ENCODE data around the gene KRT26.
A peak's percentile ranks its signal among the peaks of the same experiment; 100 is the strongest.

The KRT26 gene, protein sequence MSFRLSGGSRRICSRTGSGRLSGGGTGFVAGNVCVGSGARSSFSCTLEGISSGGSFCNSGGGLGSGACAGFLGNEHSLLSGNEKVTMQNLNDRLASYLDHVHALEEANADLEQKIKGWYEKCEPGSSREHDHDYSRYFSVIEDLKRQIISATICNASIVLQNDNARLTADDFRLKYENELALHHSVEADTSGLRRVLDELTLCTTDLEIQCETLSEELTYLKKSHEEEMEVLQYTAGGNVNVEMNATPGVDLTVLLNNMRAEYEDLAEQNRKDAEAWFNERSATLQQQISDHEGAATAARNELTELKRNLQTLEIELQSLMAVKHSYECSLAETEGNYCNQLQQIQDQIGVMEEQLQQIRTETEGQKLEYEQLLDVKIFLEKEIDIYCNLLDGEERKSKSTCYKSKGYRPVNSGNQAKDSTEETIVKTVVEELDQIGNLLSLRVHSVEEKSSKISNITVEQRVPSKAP

DNA sequence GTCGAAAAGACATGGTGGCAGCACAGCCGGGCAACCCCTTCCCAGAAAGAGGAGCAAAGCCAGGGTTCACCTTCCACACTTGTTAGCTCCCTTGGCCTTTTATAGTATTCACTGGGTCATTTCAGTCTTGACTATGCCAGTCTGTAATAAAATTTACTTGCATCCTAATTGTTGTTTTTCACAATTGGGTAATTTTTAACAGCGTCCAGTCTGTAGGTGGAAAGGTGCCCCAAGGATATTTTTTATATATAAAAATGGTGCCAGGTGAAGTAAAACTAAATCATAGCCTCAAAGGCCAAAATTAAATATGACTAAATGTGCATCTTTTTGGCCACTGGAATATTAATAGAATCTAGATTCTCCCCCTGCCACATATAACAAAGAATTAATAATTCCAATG is at the start of gene KRT26:
Gene KRT26 (minus strand): TSS at position 101 of the 400 bp plus-strand sequence. CDS start 88 bp downstream, at position 13.
- Histone ChIP-seq H3K36me3 (no peaks in the 10 kb centered on the region), H3K27ac (no peak within 1 kb of the TSS), H3K27me3 (ENCODE audit: insufficient read depth, low read depth, severe bottlenecking) (peaks cover 95% of the 10 kb centered on the region), H3K9me3 (ENCODE audit: severe bottlenecking) (no peaks in the 10 kb centered on the region), H3K4me3 (ENCODE audit: low read depth, low read length) (no peak within 1 kb of the TSS)
- TF ChIP-seq, protein P1, sequence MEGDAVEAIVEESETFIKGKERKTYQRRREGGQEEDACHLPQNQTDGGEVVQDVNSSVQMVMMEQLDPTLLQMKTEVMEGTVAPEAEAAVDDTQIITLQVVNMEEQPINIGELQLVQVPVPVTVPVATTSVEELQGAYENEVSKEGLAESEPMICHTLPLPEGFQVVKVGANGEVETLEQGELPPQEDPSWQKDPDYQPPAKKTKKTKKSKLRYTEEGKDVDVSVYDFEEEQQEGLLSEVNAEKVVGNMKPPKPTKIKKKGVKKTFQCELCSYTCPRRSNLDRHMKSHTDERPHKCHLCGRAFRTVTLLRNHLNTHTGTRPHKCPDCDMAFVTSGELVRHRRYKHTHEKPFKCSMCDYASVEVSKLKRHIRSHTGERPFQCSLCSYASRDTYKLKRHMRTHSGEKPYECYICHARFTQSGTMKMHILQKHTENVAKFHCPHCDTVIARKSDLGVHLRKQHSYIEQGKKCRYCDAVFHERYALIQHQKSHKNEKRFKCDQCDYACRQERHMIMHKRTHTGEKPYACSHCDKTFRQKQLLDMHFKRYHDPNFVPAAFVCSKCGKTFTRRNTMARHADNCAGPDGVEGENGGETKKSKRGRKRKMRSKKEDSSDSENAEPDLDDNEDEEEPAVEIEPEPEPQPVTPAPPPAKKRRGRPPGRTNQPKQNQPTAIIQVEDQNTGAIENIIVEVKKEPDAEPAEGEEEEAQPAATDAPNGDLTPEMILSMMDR (IDR thresholded peaks at IDR 0.05; ENCODE audit: low read depth, low read length) = no peak
- DNase-seq = no peak

DNA sequence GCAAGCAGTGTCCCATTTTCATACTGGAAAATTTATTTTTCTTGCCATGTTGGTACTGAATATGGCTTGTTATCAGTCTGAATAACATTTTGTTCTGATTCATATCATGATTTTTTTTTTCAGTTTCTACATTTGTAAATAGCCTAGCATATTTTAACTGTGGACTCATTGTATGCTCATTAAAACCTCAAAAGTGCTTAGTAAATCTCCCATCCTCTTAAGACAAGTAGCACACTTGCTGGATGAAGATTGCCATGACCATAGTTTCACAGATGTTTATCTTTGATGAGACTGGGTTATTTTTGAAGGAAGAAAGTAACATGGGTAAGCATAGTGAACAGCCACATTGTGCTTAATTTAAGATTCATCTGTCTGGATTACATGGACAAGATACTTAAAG is 49.5 kb upstream of the KRT26 start:
- no peak overlapping the region for H3K27ac ChIP-seq
- no peak for DNase-seq
- H3K27me3 ChIP-seq (ENCODE audit: insufficient read depth, low read depth, severe bottlenecking) = peaks cover 39% of the 10 kb centered on the region
- TF ChIP-seq, protein P1 (IDR thresholded peaks at IDR 0.05; ENCODE audit: low read depth, low read length) = no peak
- H3K9me3 ChIP-seq (ENCODE audit: severe bottlenecking) = peaks cover 19% of the 10 kb centered on the region
- H3K36me3 ChIP-seq = no peaks in the 10 kb centered on the region
- H3K4me3 ChIP-seq (ENCODE audit: low read depth, low read length) = no peak overlapping the region

DNA sequence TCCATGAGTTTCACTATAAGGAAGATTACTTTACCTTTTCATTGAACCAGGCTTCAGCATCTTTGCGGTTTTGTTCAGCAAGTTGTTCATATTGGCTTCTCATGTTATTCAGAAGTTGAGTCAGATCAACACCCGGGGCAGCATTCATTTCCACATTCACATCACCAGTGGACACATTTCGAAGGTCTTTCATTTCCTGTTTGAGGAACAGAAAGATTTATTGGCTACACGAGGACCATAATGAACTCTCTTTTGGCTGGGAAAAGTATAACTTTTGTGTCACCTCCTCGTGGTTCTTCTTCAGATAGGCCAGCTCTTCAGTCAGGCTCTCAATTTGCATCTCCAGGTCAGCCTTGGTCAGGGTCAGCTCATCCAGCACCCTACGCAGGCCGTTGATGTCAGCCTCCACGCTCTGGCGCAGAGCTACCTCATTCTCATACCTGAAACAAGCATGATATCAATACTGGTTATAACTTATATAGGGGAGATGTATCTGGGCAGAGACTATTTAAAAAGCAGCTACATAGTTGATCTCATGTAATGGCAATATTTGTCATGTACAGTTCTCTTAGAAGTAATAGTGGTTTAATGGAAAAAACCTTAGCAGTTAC is 48.3 kb upstream of the KRT26 start:
- H3K27ac ChIP-seq = no peak overlapping the region
- TF ChIP-seq, protein P1 (IDR thresholded peaks at IDR 0.05; ENCODE audit: low read depth, low read length) = no peak
- H3K9me3 ChIP-seq (ENCODE audit: severe bottlenecking) = peaks cover 19% of the 10 kb centered on the region
- H3K27me3 ChIP-seq (ENCODE audit: insufficient read depth, low read depth, severe bottlenecking) = peaks cover 27% of the 10 kb centered on the region
- no peak for DNase-seq
- H3K4me3 ChIP-seq (ENCODE audit: low read depth, low read length) = no peak overlapping the region
- H3K36me3 ChIP-seq = no peaks in the 10 kb centered on the region

DNA sequence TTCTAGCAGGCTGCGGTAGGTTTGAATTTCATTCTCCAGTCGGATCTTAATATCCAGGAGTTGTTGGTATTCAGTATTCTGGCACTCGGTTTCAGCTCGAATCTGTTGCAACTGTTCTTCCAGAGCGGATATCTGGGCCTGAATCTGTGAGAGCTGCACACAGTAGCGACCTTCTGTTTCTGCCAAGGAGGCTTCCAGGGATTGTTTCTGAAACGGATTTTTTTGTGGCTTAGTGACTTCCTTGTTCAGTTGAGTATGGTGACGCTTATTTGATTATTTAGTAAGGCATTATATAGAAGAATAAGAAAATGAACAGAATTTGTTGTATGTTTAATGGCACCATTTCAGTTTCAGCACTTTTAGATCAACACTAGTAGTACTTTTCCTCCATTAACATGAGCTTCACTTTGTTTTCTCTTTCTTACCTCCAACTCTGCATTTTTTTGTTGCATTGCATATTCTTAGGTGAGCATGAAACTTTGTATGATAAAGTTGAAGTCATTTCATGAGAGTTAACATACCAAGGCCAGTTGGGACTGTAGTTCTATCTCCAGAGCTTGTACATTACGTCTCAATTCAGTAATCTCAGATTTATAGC is 47.6 kb upstream of the KRT26 start:
- peaks cover 24% of the 10 kb centered on the region for H3K9me3 ChIP-seq (ENCODE audit: severe bottlenecking)
- peak overlapping the region; percentile 70 for H3K4me3 ChIP-seq (ENCODE audit: low read depth, low read length)
- H3K27ac ChIP-seq = no peak overlapping the region
- DNase-seq = no peak
- TF ChIP-seq, protein P1 (IDR thresholded peaks at IDR 0.05; ENCODE audit: low read depth, low read length) = no peak
- no peaks in the 10 kb centered on the region for H3K36me3 ChIP-seq
- peaks cover 20% of the 10 kb centered on the region for H3K27me3 ChIP-seq (ENCODE audit: insufficient read depth, low read depth, severe bottlenecking)

DNA sequence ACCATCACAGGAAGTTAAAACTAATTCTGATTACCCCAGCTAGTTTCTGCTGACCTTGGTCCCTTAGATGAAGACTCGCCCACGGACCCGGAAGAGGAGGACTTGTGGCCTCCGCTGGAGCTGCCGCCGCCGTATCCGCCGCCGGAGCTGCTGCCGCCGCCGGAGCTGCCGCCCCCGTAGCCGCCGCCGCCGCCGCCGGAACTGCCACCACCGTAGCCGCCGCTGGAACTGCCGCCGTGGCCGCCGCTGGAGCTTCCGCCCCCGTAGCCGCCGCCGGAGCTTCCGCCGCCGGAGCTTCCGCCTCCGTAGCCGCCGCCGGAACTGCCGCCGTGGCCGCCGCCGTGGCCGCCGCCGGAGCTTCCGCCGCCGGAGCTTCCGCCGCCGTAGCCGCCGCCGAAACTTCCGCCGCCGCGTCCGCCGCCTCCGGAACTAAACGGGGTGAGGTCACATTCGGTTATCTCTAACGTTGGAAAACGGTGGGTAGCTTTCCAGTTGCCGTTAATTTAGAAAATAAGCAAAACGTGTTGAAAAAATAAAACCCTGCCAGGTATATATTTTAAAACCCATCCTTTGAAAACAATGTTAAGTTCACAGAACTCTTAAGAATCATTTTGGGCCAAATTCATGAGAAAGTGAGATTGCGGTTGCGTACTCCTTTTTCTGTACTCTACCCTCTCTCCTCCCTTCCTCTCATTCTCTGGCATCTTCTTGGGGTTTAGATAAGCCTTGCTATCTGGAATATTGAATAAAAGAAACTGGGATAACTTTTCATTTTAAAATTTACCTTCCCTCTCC is 46.9 kb upstream of the KRT26 start:
- Histone ChIP-seq H3K27me3 (ENCODE audit: insufficient read depth, low read depth, severe bottlenecking) (peaks cover 14% of the 10 kb centered on the region), H3K36me3 (no peaks in the 10 kb centered on the region), H3K4me3 (ENCODE audit: low read depth, low read length) (peak overlapping the region; percentile 85), H3K9me3 (ENCODE audit: severe bottlenecking) (peaks cover 26% of the 10 kb centered on the region), H3K27ac (peak overlapping the region; percentile 34; the same call in 1 of the 2 replicates)
- DNase-seq = peak; percentile 85
- TF ChIP-seq, protein P1 (IDR thresholded peaks at IDR 0.05; ENCODE audit: low read depth, low read length) = no peak
